Bronchus fibroblast of lung (primary cell): Measurements from ENCODE around the gene TTLL5. TPM values are rescaled to one million over a fixed set of nuclear protein-coding genes. Genes with fewer than 3 reads are reported as not detected.

Experiments used
- total RNA-seq: library from RNA; depleted of rRNA; stranded (reverse); fragments of >200 nt; gene quantifications from 2 replicates; pipeline ENCODE4 v1.2.3, GENCODE V29; 2015

TTLL5 gene
- total RNA-seq = 17.1 and 18.5 TPM in 2 replicates

DNA sequence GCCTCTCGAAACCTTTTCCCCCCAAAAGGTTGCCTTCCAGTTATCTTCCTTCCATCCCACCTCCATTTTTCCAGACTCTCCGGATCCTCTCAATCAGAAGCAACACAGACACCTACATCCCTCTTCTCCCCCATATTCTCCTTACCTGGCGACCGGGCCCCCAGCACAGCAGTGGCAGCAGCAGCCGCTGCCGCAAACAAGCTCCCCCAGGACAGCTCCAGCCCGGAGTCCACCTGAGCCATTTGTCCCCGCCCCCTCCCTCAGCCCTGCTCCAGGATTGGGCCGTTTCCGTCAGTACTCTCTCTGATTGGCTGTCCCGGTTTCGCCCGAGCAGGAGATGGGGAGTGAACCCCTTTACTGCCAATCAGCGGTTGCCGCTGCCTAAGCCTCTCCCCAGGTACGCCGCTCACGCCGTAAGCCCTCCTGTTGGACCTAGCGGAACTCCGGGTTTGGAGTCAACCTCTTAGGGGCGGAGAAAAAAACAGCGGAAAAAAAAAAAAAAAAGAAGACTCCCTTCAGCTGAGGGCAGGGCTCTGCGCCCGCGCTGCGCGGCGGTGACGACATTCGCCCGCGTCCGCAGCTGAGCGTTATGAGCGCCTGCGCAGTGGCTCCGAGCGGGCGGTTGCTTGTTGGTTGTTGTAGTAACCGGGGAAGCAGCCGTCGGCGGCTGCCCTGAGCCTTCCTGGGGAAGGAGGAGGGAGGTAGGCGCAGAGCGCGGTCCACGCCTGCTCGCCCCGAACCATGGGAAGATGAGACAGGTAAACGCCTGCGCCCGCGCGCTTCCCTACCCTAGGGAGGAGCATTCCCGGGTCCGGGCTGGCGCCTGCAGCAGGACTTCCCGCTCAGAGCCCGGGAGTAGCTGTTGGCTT lies at the start of gene TTLL5, which contains the start of gene ERG28:
Gene TTLL5 (plus strand): TSS at position 617 of the 869 bp plus-strand sequence. CDS start 1,904 bp downstream, outside the sequence.
Gene ERG28 (minus strand): TSS at position 247 of the 869 bp plus-strand sequence. CDS start 3,374 bp downstream, outside the sequence.

GRCh38 chr14:75981426-75982265 lies 320.6 kb downstream of the TTLL5 start, which contains the start of gene TGFB3:
Gene TGFB3, minus strand, starts transcription at chr14:75981995. Its CDS starts 1,102 bp downstream, at chr14:75980893.

GRCh38 chr14:75985618-75986438 lies 324.8 kb downstream of the TTLL5 start, which contains the start of gene IFT43:
Gene IFT43, plus strand, starts transcription at chr14:75985763. Its CDS starts 24 bp downstream, at chr14:75985787.

Other genes starting within 250 kb of the TTLL5 start
- 59.8 and 67.8 TPM in 2 replicates for gene JDP2, start 233.2 kb upstream of the TTLL5 start, total RNA-seq
- not detected in 2 replicates for gene BATF, start 138.8 kb upstream of the TTLL5 start, total RNA-seq
- 3.9 and 4.8 TPM in 2 replicates for gene FLVCR2, start 82.6 kb upstream of the TTLL5 start, total RNA-seq
- 31.7 and 33.0 TPM in 2 replicates for gene ERG28, start 370 bp upstream of the TTLL5 start, total RNA-seq